Activated T-helper 1 cell treated with anti-CD3 and anti-CD28 coated beads, Interleukin-2, amount 50 U/mL, for 16 hours (primary cell): ENCODE data around the gene CCDC6.
"Not testable (repeated sequence)": the region's sequence is repeated elsewhere in the genome, so short reads cannot be mapped to it uniquely, and the experiment has no call there.

Source experiments
- DNase-seq, 2 donors: peaks; one replicate each; pipeline ENCODE4 v3.0.0-alpha.2; 2020; ENCODE audit warnings: low read depth in 1 of 2, low spot score in 1 of 2

The CCDC6 gene

GRCh38 chr10:59771162-59771807 lies 135.1 kb downstream of the CCDC6 start:
- DNase-seq: no peak

GRCh38 chr10:59770689-59771088 lies 135.7 kb downstream of the CCDC6 start:
- no peak for DNase-seq

GRCh38 chr10:59762505-59762904 lies 143.9 kb downstream of the CCDC6 start:
- no peak for DNase-seq

- no peak for DNase-seq
Measured at GRCh38 chr10:59757966-59758365, 148.4 kb downstream of the CCDC6 start.

GRCh38 chr10:59754951-59755350 lies 151.4 kb downstream of the CCDC6 start:
- no peak for DNase-seq

GRCh38 chr10:59753267-59753666 lies 153.1 kb downstream of the CCDC6 start, which contains the start of gene MRLN:
Gene MRLN, minus strand, starts transcription at chr10:59753455.
- no peak for DNase-seq

GRCh38 chr10:59752278-59752940 lies 153.9 kb downstream of the CCDC6 start:
- no peak for DNase-seq

GRCh38 chr10:59750155-59750945 lies 156.0 kb downstream of the CCDC6 start:
- no peak for DNase-seq

- no peak for DNase-seq
Measured at GRCh38 chr10:59748834-59749233, 157.5 kb downstream of the CCDC6 start.

- no peak for DNase-seq
Measured at GRCh38 chr10:59745163-59745650, 161.1 kb downstream of the CCDC6 start.

- DNase-seq: not testable (repeated sequence)
Measured at GRCh38 chr10:59744762-59745161, 161.6 kb downstream of the CCDC6 start.

- DNase-seq: not testable (repeated sequence)
Measured at GRCh38 chr10:59744156-59744555, 162.2 kb downstream of the CCDC6 start.

- DNase-seq: no peak
Measured at GRCh38 chr10:59741583-59741982, 164.8 kb downstream of the CCDC6 start.

- no peak for DNase-seq
Measured at GRCh38 chr10:59741048-59741447, 165.3 kb downstream of the CCDC6 start.
